NCI-H69 (cell line): ENCODE data around the gene ASB2.

Experiments used
- DNase-seq: peaks from one replicate; lab custom pipeline; 2025; lab: John Stamatoyannopoulos, UW

The ASB2 gene

GRCh38 chr14:93946541-93947090 is 29.8 kb downstream of the ASB2 start:
- peak; percentile 23 for DNase-seq

GRCh38 chr14:93946104-93946503 is 30.3 kb downstream of the ASB2 start:
- no peak for DNase-seq

GRCh38 chr14:93945070-93945399 is 31.3 kb downstream of the ASB2 start:
- DNase-seq = no peak

DNA sequence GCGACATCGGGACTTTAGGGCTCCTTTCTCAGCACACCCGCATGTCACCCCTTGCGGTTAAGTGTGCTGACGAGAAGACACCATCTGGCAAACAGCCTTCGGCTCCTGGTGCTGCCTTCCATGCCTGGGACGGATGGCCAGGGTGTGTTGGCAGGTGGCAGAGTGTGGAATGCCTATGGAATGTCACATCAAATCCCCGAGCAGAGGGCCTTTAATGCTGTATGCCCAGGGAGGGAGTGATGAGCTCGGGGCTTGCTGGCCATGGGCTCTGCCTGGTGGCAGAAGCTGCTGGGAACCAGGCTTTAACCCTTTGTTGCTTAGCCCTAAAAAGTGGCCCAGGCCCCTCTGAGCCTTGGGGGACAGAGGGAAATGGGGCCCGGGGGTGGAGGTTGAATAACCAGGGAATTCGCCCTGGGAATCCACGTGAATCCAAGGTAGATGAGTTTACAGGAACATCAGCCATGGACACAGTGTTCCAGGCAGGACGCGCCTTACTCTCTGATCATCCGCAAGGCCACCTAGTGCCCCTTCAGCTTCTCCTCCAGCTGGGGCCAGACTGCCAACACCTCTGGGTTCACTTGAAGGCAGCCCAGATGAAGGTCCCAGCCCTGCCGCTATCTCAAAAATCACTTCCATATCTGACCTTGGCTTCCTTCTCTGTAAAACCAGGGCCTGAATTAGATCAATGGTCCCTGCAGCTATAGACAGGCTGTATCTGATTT is 31.9 kb downstream of the ASB2 start:
- no peak for DNase-seq

DNA sequence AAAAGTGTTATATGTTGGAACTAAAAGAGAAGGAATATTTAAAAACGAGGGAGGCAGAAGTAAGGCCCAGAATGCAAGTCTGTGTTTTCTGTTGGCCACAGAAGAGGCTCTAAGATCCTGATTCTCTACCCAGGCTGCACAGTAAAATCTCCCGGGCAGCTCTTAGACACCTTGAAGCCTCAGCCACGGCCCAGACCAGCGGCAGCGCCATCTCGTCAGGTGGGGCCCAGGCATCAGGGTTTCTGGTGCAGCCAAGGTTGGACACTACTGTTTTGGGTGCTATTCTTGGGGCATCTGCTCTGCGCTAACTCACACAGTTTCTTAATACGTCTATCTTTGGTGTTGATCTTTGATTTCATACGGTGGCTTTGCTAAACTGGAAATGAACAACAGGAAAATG is 32.4 kb downstream of the ASB2 start:
- no peak for DNase-seq

DNA sequence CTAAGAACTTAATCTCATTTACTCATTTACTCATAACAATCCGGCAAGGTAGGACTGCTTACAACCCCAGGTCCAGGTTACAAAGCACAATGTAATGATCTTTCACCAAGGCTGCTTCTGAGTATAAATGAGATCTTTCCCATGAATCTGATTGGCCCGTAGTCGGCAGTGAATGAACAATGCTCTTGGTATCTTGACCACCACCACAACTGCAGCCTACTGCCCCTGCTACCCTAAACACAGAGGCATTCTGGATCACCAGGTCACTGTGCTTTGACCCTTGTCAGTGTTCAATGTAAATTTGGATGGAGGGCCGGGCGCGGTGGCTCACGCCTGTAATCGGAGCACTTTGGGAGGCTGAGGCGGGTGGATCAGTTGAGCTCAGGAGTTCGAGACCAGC is 33.3 kb downstream of the ASB2 start:
- no peak for DNase-seq

GRCh38 chr14:93941293-93941910 is 35.0 kb downstream of the ASB2 start:
- DNase-seq = peak; percentile 99

DNA sequence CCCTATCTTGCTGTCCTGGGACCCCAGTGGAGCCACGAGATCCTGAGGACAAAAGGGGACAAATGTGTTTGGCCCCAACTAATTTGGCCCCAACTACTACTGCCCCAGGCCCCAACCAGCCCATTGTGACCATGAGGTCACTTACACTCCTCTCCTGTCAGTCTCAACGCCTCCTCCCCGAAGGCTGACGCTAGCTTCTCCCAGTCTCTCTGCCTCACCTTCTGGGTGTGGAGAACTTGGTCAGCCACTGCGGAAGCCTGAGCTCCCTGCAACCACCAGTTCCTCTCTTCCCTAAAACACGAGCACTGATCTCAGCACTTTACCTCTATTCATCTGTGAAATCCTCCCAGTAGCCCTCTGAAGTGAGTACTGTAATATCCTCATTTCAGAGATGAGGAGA is 35.9 kb downstream of the ASB2 start:
- peak; percentile 51 for DNase-seq

DNA sequence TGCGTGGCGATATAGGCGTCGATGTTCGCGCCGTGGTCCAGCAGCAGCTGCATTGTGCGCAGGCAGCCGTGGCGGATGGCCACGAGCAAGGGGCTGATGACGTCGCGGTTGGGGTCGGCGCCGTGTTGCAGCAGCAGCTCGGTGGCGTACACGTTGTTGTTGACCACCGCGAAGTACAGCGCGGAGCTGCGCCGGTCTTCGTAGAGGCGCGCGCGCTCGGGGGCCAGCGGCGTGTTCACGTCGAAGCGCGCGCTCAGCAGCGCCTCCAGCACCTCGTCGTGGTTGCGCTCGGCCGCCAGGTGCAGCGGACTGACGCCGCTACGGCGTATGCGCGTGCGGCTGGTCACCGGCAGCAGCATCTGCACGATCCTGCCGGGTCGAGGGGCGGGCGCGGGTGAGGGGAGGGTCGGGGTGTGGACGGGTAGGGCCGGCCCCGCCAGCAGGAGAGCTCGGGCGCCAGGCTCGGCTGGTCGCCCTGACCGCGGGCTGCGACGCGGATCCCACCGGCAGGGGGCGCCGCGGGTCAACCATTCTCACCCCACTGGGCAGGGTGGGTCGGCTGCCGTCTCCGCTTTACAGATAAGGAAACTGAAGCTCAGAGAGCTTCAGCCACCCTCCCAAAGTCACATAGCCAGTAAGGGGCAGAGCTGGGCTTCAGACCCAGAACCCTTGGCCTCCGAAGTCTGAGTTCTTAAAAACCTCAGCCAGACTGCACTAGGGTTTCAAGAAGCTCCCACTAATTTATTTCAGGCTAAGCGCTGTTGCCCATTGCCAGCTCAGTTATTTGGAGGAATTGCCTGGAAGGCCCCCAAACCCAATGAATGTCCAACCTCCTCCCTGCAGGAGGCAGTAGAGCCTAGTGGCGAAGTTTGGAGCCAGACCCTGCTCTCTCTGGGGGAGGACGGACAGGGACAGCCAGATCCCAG is 36.8 kb downstream of the ASB2 start:
- peak; percentile 82 for DNase-seq

DNA sequence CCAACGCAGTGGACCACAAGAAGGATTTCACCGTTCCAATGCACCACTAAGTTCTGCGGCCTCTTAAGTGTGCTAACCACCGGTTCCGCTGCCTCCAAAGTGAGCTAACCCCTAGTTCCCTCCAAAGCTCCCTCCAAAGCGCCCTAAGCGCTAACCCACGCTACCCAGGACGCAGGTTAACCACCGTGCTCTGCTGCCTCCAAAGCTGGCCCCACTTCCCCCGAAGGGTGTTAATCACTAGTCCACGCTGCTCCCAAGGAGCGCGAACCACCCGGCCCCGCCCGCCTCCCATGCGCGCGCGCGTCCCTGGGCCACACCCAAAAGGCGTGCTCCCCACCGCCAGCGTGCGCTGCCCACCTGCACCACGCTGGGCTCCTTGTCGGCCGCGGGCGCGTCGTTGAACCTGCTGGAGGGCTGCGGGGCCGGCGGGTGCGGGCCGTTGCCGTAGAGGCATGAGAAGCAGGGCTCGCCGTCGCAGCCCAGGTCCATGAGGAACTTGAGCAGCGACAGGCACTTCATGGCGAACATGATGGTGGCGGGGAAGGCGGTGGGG is 37.5 kb downstream of the ASB2 start:
- no peak for DNase-seq

GRCh38 chr14:93937519-93937918 is 38.9 kb downstream of the ASB2 start:
- peak; percentile 21 for DNase-seq

DNA sequence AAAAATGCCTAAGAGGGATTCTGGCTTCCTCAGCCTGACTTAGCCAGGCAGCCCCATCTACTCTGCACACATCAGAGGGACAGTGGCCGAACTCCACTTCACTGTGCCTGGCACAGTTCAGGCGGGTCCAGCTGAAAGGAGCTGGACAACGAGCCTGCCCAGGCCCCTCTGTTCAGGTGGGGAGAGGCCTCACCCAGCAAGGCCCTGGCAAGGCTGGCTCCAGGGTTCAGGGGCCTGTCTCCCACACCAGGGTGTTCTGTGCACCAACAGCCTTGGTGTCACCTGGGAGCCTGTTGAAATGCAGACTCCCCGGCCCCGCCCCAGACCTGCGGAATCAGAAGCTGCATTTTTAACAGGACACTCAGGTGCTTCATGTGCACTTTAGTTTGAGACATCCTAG is 39.4 kb downstream of the ASB2 start:
- no peak for DNase-seq

DNA sequence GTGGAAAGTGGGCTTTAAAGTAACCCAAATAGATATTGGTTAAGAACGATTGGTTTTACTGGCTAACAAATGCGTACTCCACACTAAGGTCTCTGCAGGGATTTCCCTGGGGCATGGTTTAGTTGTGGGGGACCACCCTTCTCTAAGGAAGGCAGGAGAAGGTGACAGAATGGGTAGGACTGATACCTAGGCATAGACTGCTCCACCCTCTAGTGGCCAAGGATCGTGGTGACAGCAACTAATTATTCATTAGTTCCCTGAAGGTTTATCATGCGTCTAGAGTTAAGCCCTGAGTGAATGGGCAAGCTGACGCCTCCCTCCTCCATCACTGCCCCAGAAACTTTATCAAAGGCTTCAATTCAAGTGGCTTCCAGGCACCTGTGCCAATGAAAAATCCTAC is 40.1 kb downstream of the ASB2 start:
- DNase-seq = peak; percentile 76

DNA sequence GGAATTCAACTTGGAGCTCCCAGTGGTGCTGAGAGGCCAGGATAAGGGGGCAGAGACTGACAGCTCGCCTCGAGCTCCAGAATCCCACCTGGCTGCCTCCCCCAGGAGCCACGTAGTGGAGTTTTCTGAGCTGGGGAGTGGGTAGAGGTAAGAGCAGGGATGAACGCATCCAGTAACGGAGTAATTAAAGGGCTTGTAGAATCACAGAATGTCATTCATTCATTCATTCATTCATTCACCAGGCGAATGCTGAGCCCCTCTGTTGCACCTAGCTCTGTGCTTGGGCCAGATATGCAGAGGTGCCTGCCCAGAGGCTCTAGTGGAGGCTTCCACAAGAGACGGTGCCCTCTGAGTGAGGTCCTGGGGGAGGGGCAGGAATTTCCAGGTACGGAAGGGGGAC is 41.2 kb downstream of the ASB2 start:
- no peak for DNase-seq

DNA sequence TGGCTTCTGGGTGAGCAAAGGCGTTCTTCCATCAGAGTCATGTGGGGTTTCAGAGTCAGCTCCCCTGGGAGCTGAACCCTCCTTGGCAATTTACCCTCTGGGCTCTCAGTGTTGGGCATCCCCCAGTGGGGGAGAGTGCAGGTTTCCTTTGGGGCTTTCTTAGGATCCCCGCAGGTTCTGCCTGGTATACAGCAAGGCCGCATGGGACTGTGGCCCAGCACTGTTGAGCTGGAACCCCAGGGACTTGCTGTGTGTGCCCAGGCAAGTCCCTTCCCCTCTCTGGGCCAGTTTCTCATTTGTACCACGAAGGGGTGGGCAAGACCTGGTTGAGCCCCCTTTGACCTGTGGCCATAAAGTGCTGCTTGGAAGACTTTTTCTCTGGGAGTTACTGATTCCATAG is 43.7 kb downstream of the ASB2 start:
- DNase-seq = no peak

DNA sequence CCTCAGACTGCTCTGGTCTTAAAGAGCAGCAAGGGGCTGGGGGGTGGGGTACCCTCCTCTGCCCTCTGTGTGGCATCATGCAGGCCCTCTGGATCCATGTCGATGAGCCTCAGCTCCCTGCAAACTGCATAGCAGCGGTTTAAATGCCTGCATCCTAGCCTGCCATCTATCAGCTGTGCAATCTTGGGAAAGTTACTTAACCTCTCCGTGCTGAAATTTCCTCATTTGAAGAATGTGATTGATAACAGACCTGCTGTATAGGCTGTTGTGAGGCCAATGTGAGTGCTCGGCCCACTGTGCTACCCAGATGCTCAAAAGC is 45.4 kb downstream of the ASB2 start:
- DNase-seq = no peak

GRCh38 chr14:93930296-93930988 is 45.9 kb downstream of the ASB2 start:
- peak; percentile 12 for DNase-seq

- no peak for DNase-seq
These were observed 46.7 kb downstream of the ASB2 start for GRCh38 chr14:93929657-93930056.

DNA sequence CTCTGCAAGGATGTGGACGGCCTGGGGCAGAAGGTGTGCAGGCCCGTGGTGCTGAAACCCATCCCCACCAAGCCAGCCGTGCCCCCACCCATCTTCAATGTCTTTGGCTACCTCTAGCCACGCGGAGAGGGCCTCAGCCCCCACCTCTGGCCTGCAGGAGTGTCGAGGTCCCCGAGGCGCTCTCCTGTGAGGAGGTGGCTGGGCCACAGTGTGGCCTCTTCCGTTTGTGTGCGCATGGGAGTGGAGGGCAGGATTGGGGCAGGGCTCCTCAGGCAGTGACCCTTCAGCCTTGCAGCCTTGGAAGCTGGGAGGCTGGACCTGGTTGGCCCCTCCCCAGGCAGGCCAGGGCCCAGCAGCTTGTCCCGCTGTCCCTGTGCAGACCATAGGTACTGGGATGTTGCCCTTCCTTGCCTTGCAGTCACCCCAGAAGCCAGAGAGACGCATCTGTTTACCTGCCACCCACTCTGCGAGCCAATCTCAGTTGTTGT is 47.3 kb downstream of the ASB2 start:
- DNase-seq = no peak

DNA sequence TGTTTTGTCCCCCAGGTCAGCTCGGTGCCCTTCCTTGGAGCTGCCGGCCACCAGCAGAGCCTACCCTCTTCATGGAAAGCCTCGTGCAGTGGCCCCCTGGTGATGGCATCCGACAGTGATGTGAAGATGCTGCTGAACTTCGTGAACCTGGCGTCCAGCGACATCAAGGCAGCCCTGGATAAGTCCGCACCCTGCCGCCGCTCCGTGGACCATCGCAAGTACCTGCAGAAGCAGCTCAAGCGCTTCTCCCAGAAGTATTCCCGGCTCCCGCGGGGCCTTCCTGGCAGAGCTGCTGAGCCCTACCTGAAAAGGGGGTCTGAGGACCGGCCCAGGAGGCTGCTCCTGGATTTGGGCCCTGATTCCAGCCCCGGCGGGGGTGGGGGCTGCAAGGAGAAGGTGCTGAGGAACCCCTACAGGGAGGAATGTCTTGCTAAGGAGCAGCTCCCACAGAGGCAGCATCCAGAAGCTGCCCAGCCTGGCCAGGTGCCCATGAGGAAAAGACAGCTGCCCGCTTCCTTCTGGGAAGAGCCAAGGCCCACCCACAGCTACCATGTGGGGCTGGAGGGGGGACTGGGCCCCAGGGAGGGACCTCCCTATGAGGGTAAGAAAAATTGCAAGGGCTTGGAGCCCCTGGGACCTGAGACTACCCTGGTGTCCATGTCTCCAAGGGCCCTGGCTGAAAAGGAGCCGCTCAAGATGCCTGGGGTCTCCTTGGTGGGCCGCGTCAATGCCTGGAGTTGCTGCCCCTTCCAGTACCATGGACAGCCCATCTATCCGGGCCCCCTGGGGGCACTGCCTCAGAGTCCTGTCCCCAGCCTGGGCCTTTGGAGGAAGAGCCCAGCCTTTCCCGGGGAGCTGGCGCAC is 48.0 kb downstream of the ASB2 start:
- no peak for DNase-seq

GRCh38 chr14:93927800-93928145 is 48.6 kb downstream of the ASB2 start:
- no peak for DNase-seq
